Uterus (tissue), 4 donors: Measurements from ENCODE around the gene GABRB3. TPM values are rescaled to one million over a fixed set of nuclear protein-coding genes. Genes with fewer than 3 reads are reported as not detected.

ENCODE experiments used
- DNase-seq, 2 donors: peaks; one replicate each; pipeline ENCODE4 v3.0.0-alpha.2; 2019 to 2020
- H3K27ac ChIP-seq, 2 donors: fragments of 200-600 bp; sonication (generic); 1 replicate in 1 of 2; 2 replicates in 1 of 2; pipeline ENCODE4 v1.5.1; 2016 to 2018
- H3K27me3 ChIP-seq, 2 donors: fragments of 200-600 bp; sonication (generic); one replicate each; pipeline ENCODE4 v1.5.1; 2018 to 2019; ENCODE audit warnings: control low read depth in 1 of 2
- H3K36me3 ChIP-seq, 2 donors: fragments of 200-600 bp; sonication (generic); one replicate each; pipeline ENCODE4 v1.5.1; 2019; ENCODE audit warnings: control low read depth in 1 of 2
- H3K4me1 ChIP-seq, 2 donors: fragments of 200-600 bp; sonication (generic); one replicate each; pipeline ENCODE4 v1.5.1; 2018 to 2019; ENCODE audit warnings: control low read depth in 1 of 2
- H3K4me3 ChIP-seq, 2 donors: fragments of 200-600 bp; sonication (generic); 1 replicate in 1 of 2; 2 replicates in 1 of 2; pipeline ENCODE4 v1.5.1; 2018 to 2019; ENCODE audit warnings: mild to moderate bottlenecking in 1 of 2
- H3K9me3 ChIP-seq, 2 donors: fragments of 200-600 bp; sonication (generic); one replicate each; pipeline ENCODE4 v1.5.1; 2019; ENCODE audit warnings: control low read depth in 1 of 2
- POLR2A ChIP-seq, 2 donors: fragments of 450-650 bp; IDR thresholded peaks; one replicate each; pipeline ENCODE4 v1.6.1; 2016; ENCODE audit warnings: antibody characterized with exemption in 2 of 2, mild to moderate bottlenecking in 1 of 2, moderate library complexity in 1 of 2
- intact Hi-C: fragments of 100-400 bp; cut with DNase I; formaldehyde crosslinking; loops from one replicate; pipeline ENCODE4 v1.15.1; 2023; ENCODE audit warnings: low total_unique reads
- total RNA-seq, 4 donors: library from RNA; depleted of rRNA in 3 of 4; stranded (reverse); fragments of >200 nt in 3 of 4; gene quantifications; one replicate each; pipeline versions ENCODE4 v1.1.0 to v1.2.4, GENCODE V29; 2014 to 2023
- TF ChIP-seq, protein P1 (sequence below), 4 experiments: fragments of 200-600 bp in 2 of 4; fragments of 450-650 bp in 2 of 4; sonication (generic) in 2 of 4; IDR thresholded peaks; one replicate each; pipeline ENCODE4 v1.5.1; 2016 to 2019; ENCODE audit warnings: antibody characterized with exemption in 4 of 4, mild to moderate bottlenecking in 2 of 4, moderate library complexity in 1 of 4
- donor health status: DM: yes; HTN: yes; CAD: no.

The GABRB3 gene
- total RNA-seq, 4 donors from 2014 or later, result 1.7 to 6.2 (median 1.8) TPM; not detected in 1

DNA sequence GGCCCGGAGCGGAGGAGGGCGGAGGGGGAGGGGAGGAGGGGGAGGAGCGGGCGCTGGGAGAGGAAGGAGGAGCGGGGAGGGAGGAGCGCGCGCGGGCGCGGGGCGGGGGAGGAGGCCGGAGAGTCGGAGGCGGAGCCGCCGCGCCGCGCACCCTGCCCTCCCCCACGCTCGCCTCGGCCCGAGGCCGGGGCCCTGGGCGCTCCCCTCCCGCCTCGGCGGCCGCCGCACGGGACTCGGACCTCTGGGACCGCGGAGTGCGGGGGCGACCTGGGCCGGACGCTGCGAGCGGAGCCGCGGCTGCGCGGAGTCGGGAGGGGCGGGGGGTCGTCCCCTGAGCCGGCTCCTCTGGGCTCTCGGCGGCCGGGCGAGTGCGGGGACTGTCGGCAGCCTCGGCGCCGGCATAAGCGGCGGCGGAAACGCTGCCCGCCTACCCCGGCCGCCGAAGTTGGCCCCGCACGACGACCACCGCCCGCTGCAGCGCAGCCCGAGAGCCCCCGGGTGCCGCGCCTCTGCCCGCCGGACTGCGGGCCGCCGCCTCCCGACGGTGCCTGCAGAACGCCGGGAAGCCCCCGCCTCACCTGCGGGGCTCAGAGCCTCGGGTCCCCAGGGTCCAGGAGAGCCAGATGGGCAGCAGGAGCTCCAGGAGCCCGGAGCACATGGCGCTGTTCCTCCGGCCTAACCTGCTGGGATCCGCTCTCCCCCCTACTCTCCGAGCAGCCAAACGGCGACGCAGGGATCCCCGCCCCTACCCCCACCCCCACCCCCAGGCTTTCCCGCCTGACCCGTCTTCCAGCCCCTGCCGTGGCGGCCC is 406 bp upstream of the GABRB3 start:
- H3K27me3 ChIP-seq, result peaks cover 0 to 7% of the 10 kb centered on the region in 2 donors
- intact Hi-C loops, result no loop called here
- H3K4me1 ChIP-seq, result peaks cover 0 to 7% of the 10 kb centered on the region in 2 donors
- no peak overlapping the region for H3K27ac ChIP-seq
- H3K36me3 ChIP-seq, result no peaks in the 10 kb centered on the region
- peak overlapping the region in 1 of 2 donors; percentile 21 for H3K4me3 ChIP-seq
- no peaks in the 10 kb centered on the region for H3K9me3 ChIP-seq
- peak in 1 of 2 donors; percentile 16 for DNase-seq
- TF ChIP-seq, protein P1, sequence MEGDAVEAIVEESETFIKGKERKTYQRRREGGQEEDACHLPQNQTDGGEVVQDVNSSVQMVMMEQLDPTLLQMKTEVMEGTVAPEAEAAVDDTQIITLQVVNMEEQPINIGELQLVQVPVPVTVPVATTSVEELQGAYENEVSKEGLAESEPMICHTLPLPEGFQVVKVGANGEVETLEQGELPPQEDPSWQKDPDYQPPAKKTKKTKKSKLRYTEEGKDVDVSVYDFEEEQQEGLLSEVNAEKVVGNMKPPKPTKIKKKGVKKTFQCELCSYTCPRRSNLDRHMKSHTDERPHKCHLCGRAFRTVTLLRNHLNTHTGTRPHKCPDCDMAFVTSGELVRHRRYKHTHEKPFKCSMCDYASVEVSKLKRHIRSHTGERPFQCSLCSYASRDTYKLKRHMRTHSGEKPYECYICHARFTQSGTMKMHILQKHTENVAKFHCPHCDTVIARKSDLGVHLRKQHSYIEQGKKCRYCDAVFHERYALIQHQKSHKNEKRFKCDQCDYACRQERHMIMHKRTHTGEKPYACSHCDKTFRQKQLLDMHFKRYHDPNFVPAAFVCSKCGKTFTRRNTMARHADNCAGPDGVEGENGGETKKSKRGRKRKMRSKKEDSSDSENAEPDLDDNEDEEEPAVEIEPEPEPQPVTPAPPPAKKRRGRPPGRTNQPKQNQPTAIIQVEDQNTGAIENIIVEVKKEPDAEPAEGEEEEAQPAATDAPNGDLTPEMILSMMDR (IDR thresholded peaks at IDR 0.05), result no peak
- TF ChIP-seq POLR2A (IDR thresholded peaks at IDR 0.05), result no peak

DNA sequence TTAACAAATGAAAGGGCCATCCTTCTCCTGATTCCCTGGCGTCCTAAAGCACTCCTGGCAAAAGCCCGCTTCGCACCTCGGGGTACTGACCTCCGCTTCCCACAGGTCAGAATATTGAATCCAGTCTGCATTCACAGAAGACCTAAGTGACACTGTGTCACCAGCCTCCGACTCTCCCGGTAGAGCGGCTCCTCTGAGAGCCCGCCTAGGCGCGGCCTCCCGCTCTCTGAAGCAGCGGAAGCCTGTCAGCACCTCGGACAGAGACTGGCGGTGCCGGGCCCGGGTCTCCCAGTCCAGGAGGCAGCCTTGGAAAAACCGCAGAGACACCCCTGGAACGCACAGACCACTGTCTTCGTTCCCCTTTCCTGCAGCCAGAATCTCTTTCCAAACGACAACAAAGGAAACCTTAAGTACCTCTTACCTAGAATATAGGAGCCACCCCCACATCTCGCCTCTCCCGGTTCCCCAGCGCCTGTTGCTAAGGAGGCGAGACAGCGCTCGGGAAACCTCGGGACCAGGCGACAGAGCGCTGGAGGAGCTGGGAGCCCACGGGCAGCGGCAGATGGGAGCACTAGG is 1.2 kb downstream of the GABRB3 start:
- intact Hi-C loops, result no loop called here
- Histone ChIP-seq H3K4me1 (peaks cover 0 to 7% of the 10 kb centered on the region in 2 donors), H3K9me3 (no peaks in the 10 kb centered on the region), H3K36me3 (no peaks in the 10 kb centered on the region), H3K27ac (no peak overlapping the region), H3K27me3 (peaks cover 0 to 7% of the 10 kb centered on the region in 2 donors), H3K4me3 (peak overlapping the region in 1 of 2 donors; percentile 21)
- TF ChIP-seq, protein P1 (IDR thresholded peaks at IDR 0.05), result no peak
- no peak for TF ChIP-seq POLR2A (IDR thresholded peaks at IDR 0.05)
- DNase-seq, result no peak

- Histone ChIP-seq H3K4me3 (no peak overlapping the region), H3K9me3 (no peaks in the 10 kb centered on the region), H3K27ac (no peak overlapping the region), H3K27me3 (peaks cover 0 to 7% of the 10 kb centered on the region in 2 donors), H3K4me1 (peaks cover 0 to 7% of the 10 kb centered on the region in 2 donors), H3K36me3 (no peaks in the 10 kb centered on the region)
- TF ChIP-seq POLR2A (IDR thresholded peaks at IDR 0.05), result no peak
- TF ChIP-seq, protein P1 (IDR thresholded peaks at IDR 0.05), result no peak
- intact Hi-C loops, result no loop called here
- DNase-seq, result no peak
Measured at GRCh38 chr15:26771168-26771567, 1.7 kb downstream of the GABRB3 start.

GRCh38 chr15:26767169-26767670 is 5.6 kb downstream of the GABRB3 start:
- Histone ChIP-seq H3K4me1 (no peaks in the 10 kb centered on the region), H3K27me3 (peaks cover 0 to 7% of the 10 kb centered on the region in 2 donors), H3K36me3 (no peaks in the 10 kb centered on the region), H3K4me3 (no peak overlapping the region), H3K9me3 (no peaks in the 10 kb centered on the region), H3K27ac (no peak overlapping the region)
- intact Hi-C loops, result no loop called here
- TF ChIP-seq, protein P1 (IDR thresholded peaks at IDR 0.05), result no peak
- TF ChIP-seq POLR2A (IDR thresholded peaks at IDR 0.05), result no peak
- no peak for DNase-seq

DNA sequence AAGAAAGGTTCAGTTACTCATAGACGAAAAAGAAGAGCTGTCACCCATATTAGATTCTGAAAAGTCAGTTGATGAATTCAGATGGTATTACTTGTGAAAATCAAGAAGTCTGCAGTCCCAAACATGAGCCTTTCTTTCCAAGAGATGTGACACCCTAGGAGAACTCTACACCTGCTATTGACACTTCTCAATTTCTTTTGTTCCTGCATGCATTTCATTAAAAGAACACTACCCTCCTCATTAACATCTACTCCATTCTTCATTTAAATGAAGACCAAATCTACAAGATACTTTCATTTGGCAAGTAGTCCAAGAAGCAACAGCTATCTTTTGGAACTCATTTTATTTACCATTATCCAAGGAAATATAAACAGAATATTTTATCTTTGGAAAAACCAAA is 6.6 kb downstream of the GABRB3 start:
- H3K36me3 ChIP-seq, result no peaks in the 10 kb centered on the region
- peaks cover 0 to 7% of the 10 kb centered on the region in 2 donors for H3K27me3 ChIP-seq
- H3K4me1 ChIP-seq, result no peaks in the 10 kb centered on the region
- no peak for TF ChIP-seq POLR2A (IDR thresholded peaks at IDR 0.05)
- TF ChIP-seq, protein P1 (IDR thresholded peaks at IDR 0.05), result no peak
- no peak overlapping the region for H3K27ac ChIP-seq
- H3K9me3 ChIP-seq, result no peaks in the 10 kb centered on the region
- no peak overlapping the region for H3K4me3 ChIP-seq
- DNase-seq, result no peak
- intact Hi-C loops, result no loop called here
